ENCODE results near the gene N4BP2.

GRCh38 chr4:40196272-40196671, 139.6 kb downstream of the N4BP2 start:
- no peak for TF ChIP-seq POLR2A (IDR thresholded peaks at IDR 0.05)
- no peak for TF ChIP-seq POLR2AphosphoS5 (IDR thresholded peaks at IDR 0.05)
- no peak for TF ChIP-seq CTCF (IDR thresholded peaks at IDR 0.05)

Measured in breast epithelium (tissue), 3 donors.